ENCODE results near the gene UNC5C. TPM values are rescaled to one million over a fixed set of nuclear protein-coding genes. Genes with fewer than 3 reads are reported as not detected.

Gene UNC5C
- total and polyA plus RNA-seq, 4 donors, result 0.27 to 1.2 (median 0.78) TPM

- no peak overlapping the region for H3K27ac ChIP-seq (ENCODE audit: low read depth in 1 of 2, low read length in 2 of 2)
- peaks cover 6 to 17% (median 16%) of the 10 kb centered on the region in 4 donors for H3K4me1 ChIP-seq (ENCODE audit: control insufficient read depth in 4 of 4, insufficient read depth in 4 of 4, low read length in 3 of 4)
- no peak overlapping the region for H3K4me3 ChIP-seq (ENCODE audit: low read depth in 1 of 3, low read length in 3 of 3)
- H3K9ac ChIP-seq (ENCODE audit: low read depth in 1 of 2, low read length in 2 of 2), result no peak overlapping the region
- no peak for DNase-seq (ENCODE audit: low spot score)
- TF ChIP-seq ZBTB33 (IDR thresholded peaks at IDR 0.05), result no peak
- TF ChIP-seq HNF4G (IDR thresholded peaks at IDR 0.05), result no peak
- no peak for TF ChIP-seq MAX (IDR thresholded peaks at IDR 0.05)
- TF ChIP-seq REST (IDR thresholded peaks at IDR 0.05), result no peak
- TF ChIP-seq FOXA1 (IDR thresholded peaks at IDR 0.05), result no peak
- no peak for TF ChIP-seq SP1 (IDR thresholded peaks at IDR 0.05)
- no peak for TF ChIP-seq GABPA (IDR thresholded peaks at IDR 0.05 in 1 of 2, conservative IDR thresholded peaks at IDR 0.05 in 1 of 2)
- TF ChIP-seq TAF1 (conservative IDR thresholded peaks at IDR 0.05), result no peak
- no peak for TF ChIP-seq EGR1 (IDR thresholded peaks at IDR 0.05; ENCODE audit: low read depth in 2 of 2)
- no peak for TF ChIP-seq RXRA (IDR thresholded peaks at IDR 0.05)
- no peak for TF ChIP-seq HNF4A (conservative IDR thresholded peaks at IDR 0.05)
- TF ChIP-seq FOXA2 (IDR thresholded peaks at IDR 0.05), result no peak
- no peak for TF ChIP-seq YY1 (IDR thresholded peaks at IDR 0.05)
- TF ChIP-seq JUND (IDR thresholded peaks at IDR 0.05), result no peak
- TF ChIP-seq ATF3 (IDR thresholded peaks at IDR 0.05), result no peak
- H3K27me3 ChIP-seq (ENCODE audit: control insufficient read depth in 4 of 4, insufficient read depth in 4 of 4, low read length in 3 of 4), result peaks cover 2 to 11% (median 4%) of the 10 kb centered on the region in 4 donors
- H3K36me3 ChIP-seq (ENCODE audit: control insufficient read depth in 4 of 4, insufficient read depth in 3 of 4, low read depth in 1 of 4, low read length in 3 of 4), result no peaks in the 10 kb centered on the region
- WGBS, result 50% methylated on average over 4 of the region's 4 CpGs
- no peaks in the 10 kb centered on the region for H3K9me3 ChIP-seq (ENCODE audit: control insufficient read depth in 4 of 4, low read length in 3 of 4)
Measured at GRCh38 chr4:95552942-95553550, 4.3 kb upstream of the UNC5C start.

- 52% methylated on average over 2 of the region's 2 CpGs for WGBS
- peaks cover 8 to 23% (median 21%) of the 10 kb centered on the region in 4 donors for H3K4me1 ChIP-seq (ENCODE audit: control insufficient read depth in 4 of 4, insufficient read depth in 4 of 4, low read length in 3 of 4)
- no peak overlapping the region for H3K9ac ChIP-seq (ENCODE audit: low read depth in 1 of 2, low read length in 2 of 2)
- H3K27ac ChIP-seq (ENCODE audit: low read depth in 1 of 2, low read length in 2 of 2), result no peak overlapping the region
- no peak overlapping the region for H3K4me3 ChIP-seq (ENCODE audit: low read depth in 1 of 3, low read length in 3 of 3)
- peaks cover 2 to 12% (median 4%) of the 10 kb centered on the region in 4 donors for H3K27me3 ChIP-seq (ENCODE audit: control insufficient read depth in 4 of 4, insufficient read depth in 4 of 4, low read length in 3 of 4)
- H3K36me3 ChIP-seq (ENCODE audit: control insufficient read depth in 4 of 4, insufficient read depth in 3 of 4, low read depth in 1 of 4, low read length in 3 of 4), result no peaks in the 10 kb centered on the region
- no peak for DNase-seq (ENCODE audit: low spot score)
- H3K9me3 ChIP-seq (ENCODE audit: control insufficient read depth in 4 of 4, low read length in 3 of 4), result no peaks in the 10 kb centered on the region
- TF ChIP-seq HNF4A (conservative IDR thresholded peaks at IDR 0.05), result no peak
- TF ChIP-seq CTCF (IDR thresholded peaks at IDR 0.05; ENCODE audit: low read depth, low read length, missing input control), result no peak
- no peak for TF ChIP-seq TAF1 (conservative IDR thresholded peaks at IDR 0.05)
- no peak for TF ChIP-seq FOXA1 (IDR thresholded peaks at IDR 0.05)
- no peak for TF ChIP-seq SP1 (IDR thresholded peaks at IDR 0.05)
- no peak for TF ChIP-seq EGR1 (IDR thresholded peaks at IDR 0.05; ENCODE audit: low read depth in 2 of 2)
Measured at GRCh38 chr4:95551653-95552052, 2.9 kb upstream of the UNC5C start.
